NCI-H446 (cell line): Measurements from ENCODE around the gene PITPNC1.
"Not testable (repeated sequence)": the region's sequence is repeated elsewhere in the genome, so short reads cannot be mapped to it uniquely, and the experiment has no call there.

Experiments used
- DNase-seq, 2 experiments: peaks; one replicate each; lab custom pipeline; 2025; lab: John Stamatoyannopoulos, UW

The PITPNC1 gene

DNA sequence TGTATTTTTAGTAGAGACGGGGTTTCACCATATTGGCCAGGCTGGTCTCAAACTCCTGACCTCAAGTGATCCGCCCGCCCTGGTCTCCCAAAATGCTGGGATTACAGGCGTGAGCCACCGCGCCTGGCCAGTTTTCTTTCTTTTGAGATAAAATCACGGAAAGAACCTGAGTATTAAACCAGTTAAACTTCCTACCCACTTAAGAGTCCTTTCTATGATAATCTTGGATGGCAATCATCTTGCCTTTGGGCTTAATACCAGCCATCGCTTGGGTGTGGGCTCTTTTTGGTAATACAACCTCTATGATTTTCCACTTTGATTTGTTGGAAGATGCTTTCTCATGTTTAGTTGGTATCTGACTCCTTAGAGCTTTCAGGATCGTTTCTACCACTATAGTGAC lies 24.0 kb downstream of the PITPNC1 start:
- no peak for DNase-seq

DNA sequence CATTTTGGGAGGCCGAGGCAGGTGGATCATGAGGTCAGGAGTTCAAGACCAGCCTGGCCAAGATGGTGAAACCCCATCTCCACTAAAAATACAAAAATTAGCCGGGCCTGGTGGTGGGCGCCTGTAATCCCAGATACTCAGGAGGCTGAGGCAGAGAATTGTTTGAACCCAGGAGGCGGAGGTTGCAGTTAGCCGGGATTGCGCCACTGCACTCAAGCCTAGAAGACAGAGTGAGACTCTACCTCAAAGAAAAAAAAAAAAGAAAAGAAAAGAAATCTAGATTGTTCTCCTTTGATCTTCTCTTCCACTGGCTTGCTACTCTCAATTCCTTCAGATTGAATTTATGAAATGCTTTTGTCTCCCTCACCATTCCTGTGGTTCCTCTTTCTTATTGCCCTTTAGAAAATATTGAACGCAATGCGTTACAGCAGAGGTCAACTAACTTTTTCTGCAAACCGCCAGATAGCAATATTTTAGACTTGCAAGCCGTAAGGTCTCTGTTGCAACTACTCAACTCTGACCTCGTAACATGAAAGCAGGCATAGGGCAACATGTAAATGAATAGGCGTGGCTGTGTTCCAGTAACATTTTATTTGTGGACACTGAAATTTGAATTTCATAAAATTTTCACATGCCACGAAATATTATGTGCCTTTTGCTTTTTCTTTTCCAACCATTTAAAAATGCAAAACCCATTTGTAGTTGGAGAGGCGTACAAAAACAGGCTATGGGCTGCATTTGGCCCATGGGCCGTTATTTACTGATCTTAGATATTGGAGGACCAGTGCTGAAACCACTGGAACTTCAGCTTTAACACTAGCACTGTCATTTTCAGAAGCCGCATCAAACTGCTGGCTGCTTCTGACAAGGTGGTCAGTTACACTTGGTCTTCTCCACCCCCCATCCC lies 24.8 kb downstream of the PITPNC1 start:
- no peak for DNase-seq

DNA sequence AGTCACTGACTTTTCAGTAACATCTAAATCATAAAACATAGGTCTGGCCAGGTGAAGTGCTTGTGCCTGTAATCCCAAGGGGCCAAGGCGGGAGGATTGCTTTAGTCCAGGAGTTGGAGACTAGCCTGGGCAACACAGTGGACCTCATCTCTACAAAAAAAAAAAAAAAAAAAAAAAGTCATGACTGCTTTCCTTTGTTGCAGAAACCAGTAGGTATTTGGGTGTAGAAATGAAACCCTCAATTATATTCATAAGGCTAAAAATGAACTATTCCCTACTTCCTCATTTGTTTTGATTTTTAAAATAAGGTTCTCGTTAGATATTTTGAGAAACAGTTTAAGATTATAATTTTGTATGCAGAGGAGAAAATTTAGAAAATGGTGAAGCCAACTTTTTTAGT lies 26.0 kb downstream of the PITPNC1 start:
- no peak for DNase-seq

DNA sequence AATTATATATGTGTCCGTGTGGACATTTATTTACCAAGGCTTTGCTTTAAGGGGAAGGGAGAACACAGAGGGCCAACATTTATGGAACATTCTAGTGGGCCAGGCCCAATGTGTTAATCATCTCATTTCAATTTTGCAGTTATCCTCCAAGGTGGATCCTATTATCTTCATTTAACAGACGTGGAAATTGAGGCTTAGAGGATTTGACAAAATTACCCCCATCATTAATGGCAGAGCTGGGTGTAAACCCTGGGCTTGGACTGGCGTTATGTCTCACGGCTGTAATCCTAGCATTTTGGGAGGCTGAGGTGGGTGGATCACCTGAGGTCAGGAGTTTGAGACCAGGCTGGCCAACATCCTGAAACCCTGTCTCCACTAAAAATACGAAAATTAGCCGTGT lies 26.4 kb downstream of the PITPNC1 start:
- no peak for DNase-seq

DNA sequence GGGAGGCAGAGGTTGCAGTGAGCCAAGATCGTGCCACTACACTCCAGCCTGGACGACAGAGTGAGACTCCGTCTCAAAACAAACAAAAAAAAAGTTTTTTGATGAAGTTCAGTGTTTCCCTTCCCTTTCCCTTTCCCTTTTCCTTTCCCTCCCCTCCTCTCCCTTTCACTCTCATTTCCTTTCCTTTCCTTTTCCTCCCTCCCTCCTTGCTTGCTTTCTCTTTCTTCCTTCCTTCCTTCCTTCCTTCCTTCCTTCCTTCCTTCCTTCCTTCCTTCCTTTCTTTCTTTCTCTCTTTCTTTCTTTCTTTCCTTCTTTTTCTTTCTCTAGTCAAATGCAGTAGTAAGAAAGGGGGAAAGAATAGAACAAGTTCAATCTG lies 31.4 kb downstream of the PITPNC1 start:
- DNase-seq: not testable (repeated sequence)

DNA sequence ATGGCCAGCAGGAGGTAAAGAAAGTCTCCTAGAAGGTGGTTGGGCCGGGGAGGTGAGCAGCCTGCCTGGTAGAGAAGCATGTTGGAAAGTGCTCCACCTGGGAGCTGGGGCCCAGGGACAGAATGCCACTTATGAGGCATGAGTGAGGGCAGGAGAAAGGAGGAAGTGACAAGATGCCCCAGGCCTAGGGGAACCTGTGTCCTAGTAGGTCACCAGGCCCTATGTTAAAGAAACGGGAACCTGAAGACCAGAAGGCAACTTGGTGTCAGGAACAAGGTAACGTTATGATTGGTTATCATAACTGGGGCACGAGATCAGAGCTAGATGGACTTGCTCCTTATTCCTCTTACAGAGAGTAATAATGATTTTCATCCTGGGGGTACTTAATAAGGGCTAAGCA lies 34.3 kb downstream of the PITPNC1 start:
- no peak for DNase-seq

DNA sequence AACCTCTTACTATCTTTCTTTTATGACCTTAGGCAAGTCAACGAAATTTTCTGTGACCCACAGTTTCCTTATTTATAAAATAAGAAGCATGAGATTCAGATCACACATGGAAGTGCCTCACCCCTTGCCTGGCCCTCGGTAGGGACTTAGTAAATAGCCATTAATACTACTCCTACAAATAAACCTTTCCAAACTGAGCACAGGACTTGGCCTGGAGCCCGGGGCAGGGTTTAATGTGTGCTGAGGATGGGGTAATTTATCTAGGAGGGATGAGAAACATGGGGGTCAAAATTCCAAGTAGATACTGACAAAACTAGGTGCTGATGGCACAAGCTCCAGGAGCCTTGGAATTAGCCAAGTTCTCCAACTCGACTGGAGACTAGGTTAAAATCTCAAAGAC lies 35.0 kb downstream of the PITPNC1 start:
- no peak for DNase-seq

DNA sequence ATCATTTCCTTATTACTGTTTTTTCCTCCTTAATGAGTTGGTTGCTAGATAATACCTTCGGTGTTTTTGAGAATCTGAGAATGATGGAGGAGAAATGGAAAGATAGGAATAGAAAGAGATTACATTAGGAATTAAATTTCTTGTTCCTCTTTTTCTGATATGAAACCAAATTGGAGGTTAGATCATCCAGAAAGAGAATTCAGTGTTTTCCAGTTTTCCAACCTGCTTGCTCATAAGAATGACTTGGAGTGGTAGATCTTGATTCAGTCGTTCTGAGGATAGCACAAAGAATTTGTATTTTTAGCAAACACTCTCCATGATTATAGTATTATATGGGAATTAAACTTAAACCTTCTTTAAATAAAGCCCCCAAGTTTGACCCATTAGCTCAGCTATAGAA lies 35.9 kb downstream of the PITPNC1 start:
- no peak for DNase-seq

DNA sequence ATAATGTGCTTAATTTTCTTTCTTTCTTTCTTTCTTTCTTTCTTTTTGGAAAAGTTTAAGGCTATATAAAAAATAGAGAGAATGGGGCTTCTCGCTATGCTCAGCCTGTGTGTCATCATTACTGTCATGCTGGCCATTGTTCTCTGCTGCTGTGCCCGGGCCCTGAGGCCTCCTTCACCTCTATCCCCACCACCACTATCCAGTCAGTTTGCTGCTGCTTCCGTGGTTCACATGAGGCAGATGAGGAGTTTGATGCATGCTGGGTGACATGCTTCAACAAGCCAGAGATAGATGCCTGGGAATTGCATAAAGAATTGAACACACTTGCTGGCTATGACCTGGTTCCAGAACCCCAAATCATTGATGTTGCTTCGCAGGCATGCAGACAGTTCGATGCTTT lies 36.3 kb downstream of the PITPNC1 start:
- DNase-seq: no peak

DNA sequence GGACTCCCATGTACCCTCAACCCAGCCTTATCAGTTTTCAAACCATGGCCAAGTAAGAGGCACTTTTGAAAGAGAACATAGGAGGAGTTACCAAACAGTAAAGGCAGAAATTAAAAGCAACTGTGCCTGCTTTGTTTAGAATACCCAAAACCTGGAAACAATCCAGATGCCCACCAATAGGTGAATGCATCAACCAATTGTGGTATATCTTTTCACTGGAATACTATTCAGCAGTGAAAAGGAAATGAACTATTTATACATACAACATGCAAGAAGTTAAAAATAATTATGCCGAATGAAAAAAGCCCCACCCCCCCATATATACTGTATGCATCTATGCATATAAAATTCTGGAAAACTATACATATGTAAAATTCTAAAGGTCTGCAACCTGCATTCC lies 37.0 kb downstream of the PITPNC1 start:
- DNase-seq: no peak

DNA sequence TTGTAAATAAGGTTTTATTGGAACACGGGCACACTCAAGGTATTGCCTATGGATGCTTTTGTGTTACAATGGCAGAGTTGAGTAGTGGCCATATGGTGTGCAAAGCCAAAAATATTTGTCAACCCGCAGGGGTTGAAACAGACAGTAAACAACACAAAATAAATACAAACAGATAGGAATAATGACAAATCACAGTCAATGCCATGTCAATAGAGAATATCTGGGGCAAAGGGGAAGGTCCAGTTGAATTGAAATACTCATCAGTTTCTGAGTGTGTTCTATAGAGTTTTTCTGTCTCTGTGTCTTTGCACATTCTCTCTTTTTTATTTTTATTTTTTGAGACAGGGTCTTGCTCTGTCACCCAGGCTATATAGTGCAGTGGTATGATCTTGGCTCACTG lies 37.5 kb downstream of the PITPNC1 start:
- no peak for DNase-seq

DNA sequence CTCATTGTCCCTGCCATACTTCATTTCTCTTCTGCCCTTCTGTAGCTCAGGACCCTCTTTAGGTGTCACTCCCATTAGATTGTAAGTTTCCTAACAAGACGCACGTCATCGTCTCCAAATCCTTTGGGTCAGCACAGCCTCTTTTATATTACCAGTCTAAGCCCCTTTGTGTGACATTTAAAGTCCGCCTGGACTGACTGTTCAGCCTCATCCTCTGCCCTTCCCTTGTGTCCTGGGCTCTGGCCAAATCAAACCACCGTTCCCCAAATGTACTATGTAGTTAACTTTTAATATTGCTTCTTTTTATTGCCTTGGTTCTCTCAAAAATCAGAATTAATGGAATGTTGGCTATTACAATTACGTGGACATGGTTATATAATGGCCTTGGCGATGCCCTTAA lies 38.2 kb downstream of the PITPNC1 start:
- DNase-seq: no peak

DNA sequence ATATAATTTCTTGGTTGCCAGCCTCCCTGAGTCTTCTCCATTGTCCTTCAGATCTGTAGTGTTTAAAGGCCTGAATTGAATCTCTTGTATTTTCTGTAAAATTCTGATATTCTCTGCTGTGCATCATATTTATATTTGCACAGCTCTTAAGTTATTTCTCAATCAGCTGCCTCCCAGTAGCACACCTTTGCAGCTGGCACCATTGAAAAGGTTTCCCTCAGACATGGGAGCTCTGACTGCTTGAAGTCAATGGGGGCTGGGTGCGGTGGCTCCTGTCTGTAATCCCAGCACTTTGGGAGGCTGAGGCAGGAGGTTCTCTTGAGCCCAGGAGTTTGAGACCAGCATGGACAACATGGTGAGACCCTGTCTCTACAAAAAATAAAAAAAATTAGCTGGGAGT lies 40.4 kb downstream of the PITPNC1 start:
- DNase-seq: no peak

DNA sequence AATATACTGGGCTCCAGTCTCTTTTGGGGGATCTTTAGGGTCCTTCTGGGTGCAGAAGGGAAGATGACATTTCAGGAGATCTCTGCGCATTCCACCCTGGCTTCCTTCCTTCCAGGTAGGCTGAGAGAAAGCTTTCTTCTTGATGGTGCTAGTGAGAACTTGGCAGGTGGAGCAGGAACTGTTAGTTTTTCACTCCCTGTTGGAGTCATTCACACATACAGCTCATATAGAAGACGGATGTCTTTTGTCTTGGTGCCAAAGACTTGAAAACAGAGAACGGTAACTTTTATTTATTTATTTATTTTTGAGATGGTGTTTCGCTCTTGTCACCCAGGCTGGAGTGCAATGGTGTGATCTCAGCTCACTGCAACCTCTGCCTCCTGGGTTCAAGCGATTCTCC lies 43.9 kb downstream of the PITPNC1 start:
- no peak for DNase-seq

DNA sequence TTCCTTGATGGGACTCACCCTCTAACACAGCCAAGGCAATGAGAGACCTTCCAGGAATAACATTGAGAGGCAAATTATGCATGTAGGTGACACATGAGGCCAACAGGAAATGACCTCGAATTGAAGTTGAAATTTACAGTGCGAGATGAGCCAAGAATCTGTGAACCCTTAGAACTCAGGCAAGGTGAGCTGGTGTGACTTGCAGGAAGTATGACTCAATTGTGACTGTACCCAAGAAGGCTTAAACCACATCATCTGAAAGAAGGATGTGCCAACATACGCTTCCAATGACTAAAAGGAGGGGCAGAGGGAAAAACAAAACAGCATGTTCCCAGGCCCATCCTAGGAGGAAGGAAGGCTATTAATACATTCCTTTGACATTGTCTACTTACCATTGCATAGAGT lies 44.8 kb downstream of the PITPNC1 start:
- DNase-seq: no peak

DNA sequence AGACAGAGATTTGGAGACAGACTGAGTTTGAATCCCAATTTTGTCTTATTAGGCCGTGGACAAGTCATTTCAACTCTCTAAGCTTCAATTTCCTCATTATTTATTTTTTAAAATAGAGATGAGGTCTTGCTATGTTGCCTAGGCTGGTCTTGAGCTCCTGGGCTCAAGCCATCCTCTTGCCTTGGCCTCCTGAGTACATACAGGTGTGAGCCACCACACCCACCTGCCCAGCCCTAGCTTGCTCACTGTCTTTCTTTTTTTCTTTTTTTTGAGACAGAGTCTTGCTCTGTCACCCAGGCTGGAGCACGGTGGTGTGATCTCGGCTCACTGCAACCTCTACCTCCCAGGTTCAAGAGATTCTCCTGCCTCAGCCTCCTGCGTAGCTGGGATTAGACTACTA lies 45.2 kb downstream of the PITPNC1 start:
- not testable (repeated sequence) for DNase-seq

DNA sequence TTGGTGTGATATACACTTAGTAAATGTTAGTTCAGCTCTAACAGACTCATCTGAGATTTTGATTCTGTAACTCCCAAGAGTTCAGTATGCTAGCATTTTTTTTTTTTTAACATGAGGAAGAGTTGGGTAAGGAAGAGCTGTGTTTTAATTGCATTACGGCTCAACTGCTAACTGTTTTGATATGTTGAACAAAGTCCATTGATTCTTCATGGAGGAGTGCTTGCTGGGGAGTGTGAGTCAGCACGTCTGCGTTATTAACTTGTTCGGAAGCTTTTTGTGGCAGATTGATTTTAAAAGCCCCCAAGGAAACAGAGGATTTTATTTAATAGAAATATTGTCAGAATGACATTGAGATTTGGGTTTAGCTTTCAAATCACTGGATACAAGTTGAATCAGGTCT lies 45.8 kb downstream of the PITPNC1 start:
- DNase-seq: no peak

DNA sequence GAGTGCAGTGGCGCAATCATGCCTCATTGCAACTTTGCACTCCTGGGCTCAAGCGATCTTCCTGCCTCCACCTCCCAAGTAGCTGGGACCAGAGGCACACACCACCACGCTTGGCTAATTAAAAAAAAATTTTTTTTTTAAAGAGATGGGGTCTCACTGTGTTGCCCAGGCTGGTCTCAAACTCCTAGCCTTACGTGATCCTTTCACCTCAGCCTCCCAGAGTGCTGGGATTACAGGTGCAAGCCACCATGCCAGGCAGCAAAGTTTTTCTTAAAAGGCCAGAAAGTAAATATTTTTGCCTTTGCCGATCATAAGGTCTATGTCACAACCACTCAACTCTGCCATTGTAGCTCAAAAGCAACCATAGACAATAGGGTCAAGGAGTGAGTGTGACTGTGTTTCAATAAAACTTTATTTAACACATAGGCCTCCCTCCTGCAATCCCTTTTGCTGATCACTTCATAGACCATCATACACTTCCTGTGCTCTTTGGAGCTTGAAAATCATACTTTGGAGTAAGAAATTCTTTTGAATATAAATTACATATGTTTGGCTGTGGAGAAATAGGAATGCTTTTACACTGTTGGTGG lies 48.6 kb downstream of the PITPNC1 start:
- no peak for DNase-seq

DNA sequence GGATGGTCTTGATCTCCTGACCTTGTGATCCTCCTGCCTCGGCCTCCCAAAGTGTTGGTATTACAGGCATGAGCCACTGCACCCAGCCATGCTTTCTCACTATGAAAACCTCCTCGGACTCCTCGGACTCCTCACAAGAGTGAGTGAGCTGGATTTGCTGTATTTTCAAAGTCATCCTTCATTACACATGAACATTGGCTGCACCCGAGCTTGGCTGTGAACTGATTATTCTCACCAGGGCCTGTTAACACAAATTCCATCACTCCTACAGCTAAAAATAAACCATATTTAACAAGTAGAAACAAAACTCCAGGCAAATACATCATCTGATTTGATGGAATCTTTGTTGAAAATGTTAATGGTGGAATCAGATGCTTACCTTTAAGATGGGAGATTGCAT lies 50.3 kb downstream of the PITPNC1 start:
- no peak for DNase-seq

DNA sequence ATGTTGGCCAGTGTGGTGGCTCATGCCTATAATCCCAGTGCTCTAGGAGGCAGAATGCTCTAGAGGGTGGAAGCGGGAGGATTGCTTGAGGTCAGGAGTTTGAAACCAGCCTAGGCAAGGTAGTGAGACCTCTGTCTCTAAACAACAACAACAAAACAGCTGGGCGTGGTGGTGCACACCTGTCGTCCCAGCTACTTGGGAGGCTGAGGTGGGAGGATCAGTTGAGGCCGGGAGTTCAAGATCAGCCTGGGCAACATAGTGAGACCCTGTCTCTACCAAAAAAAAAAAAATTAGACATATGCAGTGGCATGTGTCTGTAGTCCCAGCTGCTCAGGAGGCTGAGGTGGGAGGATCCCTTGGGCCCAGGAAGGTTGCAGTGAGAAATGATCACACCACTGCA lies 53.4 kb downstream of the PITPNC1 start:
- DNase-seq: not testable (repeated sequence)

DNA sequence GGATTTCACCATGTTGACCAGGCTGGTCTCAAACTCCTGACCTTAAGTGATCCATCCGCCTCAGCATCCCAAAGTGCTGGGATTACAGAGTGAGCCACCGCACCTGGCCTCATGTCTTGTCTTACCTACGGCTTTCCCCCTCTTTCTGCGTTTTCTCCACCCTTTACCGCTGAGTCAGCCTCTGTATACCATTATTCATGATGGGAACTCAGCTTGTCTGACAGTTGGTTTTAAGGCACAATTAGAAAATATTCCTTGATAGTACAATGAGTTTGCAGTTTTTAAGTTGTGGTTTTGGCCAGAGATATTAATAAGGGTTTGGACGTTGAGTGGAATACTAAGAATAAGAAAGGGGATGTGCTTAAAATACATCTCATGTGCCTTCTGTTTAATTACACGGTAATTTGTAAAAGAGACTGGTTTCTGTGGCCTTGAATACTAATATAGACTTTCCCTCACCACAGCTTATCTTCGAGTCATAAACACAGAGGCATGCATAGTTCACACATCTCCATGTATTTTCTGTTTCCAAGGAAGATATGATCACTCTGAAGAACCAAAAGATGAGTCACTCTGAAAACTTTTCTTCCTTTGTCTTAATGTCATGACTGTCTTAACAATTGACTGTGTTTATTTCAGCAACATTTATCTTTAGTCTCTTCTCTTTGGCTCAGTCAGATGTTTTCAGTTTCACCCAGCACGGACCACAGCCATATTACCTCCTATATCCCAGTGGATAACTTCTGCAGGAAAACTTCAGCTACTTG lies 54.4 kb downstream of the PITPNC1 start:
- no peak for DNase-seq

DNA sequence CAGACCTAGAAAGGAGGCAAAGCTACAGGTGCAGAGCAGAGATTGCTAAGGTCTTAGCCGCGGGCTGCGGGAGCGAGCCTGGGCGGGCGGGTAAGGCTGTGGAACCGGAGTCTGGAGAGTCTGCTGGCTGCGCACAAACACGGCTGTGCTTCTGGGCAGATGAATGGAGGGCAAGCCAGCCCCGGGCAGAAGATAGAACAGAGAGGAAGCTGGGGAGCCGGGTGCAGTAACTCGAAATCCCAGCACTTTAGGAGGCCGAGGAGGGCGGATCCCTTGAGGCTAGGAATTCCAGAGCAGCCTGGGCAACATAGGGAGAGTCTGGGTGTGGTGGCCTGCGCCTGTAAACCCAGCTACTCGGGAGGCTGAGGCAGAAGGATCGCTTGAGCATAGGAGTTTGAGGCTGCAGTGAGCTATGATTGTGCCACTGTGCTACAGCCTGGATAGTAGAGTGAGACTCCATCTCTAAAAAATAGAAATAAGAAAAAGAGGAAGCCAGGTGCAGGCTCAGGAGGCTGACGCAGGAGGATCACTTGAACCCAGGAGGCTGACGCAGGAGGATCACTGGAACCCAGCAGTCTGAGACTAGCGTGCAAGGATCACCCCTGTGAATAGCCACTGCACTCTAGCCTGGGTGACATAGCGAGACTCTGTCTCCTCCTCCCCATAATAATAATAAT lies 56.3 kb downstream of the PITPNC1 start:
- no peak for DNase-seq
